ENCODE measurements around the gene NOXRED1.
A peak's percentile ranks its signal among the peaks of the same experiment; 100 is the strongest.

NOXRED1 gene

GRCh38 chr14:77426396-77426795 is 3.1 kb upstream of the NOXRED1 start:
- TF ChIP-seq, protein P1, sequence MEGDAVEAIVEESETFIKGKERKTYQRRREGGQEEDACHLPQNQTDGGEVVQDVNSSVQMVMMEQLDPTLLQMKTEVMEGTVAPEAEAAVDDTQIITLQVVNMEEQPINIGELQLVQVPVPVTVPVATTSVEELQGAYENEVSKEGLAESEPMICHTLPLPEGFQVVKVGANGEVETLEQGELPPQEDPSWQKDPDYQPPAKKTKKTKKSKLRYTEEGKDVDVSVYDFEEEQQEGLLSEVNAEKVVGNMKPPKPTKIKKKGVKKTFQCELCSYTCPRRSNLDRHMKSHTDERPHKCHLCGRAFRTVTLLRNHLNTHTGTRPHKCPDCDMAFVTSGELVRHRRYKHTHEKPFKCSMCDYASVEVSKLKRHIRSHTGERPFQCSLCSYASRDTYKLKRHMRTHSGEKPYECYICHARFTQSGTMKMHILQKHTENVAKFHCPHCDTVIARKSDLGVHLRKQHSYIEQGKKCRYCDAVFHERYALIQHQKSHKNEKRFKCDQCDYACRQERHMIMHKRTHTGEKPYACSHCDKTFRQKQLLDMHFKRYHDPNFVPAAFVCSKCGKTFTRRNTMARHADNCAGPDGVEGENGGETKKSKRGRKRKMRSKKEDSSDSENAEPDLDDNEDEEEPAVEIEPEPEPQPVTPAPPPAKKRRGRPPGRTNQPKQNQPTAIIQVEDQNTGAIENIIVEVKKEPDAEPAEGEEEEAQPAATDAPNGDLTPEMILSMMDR (IDR thresholded peaks at IDR 0.05) = no peak

GRCh38 chr14:77424862-77425261 is 1.5 kb upstream of the NOXRED1 start:
- TF ChIP-seq, protein P1 (IDR thresholded peaks at IDR 0.05) = no peak

GRCh38 chr14:77421201-77421600 is 2.1 kb downstream of the NOXRED1 start:
- TF ChIP-seq, protein P1 (IDR thresholded peaks at IDR 0.05) = no peak

DNA sequence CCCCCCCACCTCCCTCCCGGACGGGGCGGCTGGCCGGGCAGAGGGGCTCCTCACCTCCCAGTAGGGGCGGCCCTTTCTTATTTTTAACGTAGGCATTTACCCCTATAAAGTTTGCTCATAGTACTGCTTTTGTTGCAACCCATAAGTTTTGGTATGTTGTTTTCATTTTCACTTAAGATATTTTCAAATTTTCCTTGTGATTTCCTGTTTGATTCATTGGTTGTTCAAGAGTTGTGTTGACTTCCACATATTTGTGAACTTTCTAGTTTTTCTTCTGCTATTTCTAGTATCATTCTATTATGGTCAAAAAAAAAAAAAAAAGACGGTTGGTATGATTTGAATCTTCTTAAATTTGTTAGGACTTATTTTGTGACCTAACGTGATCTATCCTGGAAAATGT is 6.5 kb downstream of the NOXRED1 start:
- TF ChIP-seq, protein P1 (IDR thresholded peaks at IDR 0.05) = no peak

DNA sequence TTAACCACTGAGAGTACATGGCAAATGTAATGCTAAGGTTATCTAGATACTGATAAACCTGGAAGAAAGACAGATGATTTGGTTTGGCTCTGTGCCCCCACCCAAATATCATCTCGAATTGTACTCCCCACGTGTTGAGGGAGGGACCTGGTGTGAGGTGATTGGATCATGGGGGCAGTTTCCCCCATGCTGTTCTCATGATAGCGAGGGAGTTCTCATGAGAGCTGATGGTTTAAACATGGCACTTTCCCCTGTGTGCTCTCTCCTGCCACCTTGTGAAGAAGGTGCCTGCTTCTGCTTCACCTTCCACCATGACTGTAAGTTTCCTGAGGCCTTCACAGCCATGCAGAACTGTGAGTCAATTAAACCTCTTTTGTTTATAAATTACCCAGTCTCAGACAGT is 14.2 kb downstream of the NOXRED1 start:
- TF ChIP-seq, protein P1 (IDR thresholded peaks at IDR 0.05) = peak; percentile 16; the same call in 1 of the 2 replicates

DNA sequence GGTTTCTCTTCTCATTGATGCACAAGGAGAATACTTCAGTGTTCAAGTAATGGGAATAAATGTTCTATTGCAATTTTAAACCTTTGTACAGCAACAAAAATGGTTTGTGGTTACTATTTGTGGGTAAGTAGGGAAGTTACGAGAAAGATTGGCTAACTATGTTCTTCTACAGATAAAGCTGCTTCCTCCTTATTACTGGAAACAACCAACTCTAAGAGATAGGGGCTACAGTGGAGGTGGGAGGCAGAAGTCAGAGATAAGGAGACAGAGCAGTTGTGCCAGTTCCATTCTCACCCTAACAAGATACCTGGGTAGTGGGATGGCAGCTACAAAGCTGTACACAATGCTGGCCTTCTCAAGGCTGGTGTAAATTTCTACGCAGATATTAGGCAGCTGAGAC is 16.2 kb downstream of the NOXRED1 start:
- TF ChIP-seq, protein P1 (IDR thresholded peaks at IDR 0.05) = no peak

GRCh38 chr14:77406718-77407117 is 16.6 kb downstream of the NOXRED1 start:
- TF ChIP-seq, protein P1 (IDR thresholded peaks at IDR 0.05) = no peak

- TF ChIP-seq, protein P1 (IDR thresholded peaks at IDR 0.05) = no peak
These were observed 17.2 kb downstream of the NOXRED1 start for GRCh38 chr14:77406086-77406485.

Measured in LNCAP (cell line).